ENCODE measurements around the gene VN1R5.
"Not testable (repeated sequence)": the region's sequence is repeated elsewhere in the genome, so short reads cannot be mapped to it uniquely, and the experiment has no call there.

The VN1R5 gene

DNA sequence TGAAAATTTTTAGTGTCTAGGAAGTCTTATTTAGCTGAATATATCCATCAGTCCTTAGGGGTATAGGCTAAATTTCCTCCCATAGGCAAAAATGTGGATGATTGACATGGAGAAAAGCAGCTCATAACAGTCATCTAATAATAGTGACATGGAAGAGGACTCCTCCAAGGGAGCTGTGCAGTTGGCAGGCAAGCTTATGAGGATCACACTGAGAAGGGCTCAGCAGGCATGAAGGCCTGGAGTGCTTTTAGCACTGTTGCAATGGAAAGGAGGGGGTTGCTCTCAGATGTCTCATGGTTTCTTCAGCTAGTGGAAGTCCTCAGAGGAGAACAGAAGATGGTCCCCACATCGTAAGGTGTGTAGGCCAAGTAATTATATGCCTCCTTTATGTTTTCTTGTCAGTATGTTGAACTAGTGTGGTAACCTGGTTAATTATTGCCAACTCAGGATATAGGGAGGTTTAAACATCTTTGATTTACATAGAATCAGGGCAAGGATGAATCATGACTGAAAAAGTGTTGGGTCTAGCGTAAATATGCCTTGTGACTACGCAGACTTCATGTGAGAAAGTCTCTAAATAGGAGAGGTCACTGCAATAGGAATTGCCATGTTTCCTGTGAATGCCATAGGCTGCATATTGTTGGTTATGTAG lies 18.9 kb downstream of the VN1R5 start:
- no peak for DNase-seq

- DNase-seq, result no peak
These were observed 21.3 kb downstream of the VN1R5 start for GRCh38 chr1:247277191-247277590.

GRCh38 chr1:247281001-247281574 lies 25.2 kb downstream of the VN1R5 start:
- DNase-seq, result no peak

DNA sequence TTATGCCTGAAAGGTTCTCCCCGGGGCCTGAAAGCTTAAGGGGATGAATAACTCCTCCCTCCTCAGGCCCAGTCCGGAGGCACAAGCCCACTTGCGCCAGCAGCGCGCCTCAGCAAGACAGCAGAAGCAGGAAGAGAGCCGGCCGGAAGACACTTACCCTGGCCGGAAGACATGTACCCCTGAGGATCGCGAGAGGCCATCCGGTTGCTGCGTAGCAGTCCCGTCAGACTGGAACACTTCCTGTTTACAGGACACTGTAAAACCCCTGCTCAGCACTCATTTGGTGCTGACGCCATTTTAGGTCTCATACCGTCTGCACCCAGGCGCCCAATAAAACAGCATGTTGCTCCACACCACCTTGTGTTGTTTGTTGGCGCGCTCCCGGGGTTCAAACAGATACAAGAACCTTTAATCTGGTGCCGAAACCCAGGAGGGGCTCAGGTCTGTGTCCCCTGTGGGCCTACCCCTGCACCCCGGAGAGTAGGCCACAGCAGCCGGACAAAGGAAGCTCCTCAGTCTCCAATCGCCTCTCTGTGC lies 30.3 kb downstream of the VN1R5 start:
- no peak for DNase-seq

DNA sequence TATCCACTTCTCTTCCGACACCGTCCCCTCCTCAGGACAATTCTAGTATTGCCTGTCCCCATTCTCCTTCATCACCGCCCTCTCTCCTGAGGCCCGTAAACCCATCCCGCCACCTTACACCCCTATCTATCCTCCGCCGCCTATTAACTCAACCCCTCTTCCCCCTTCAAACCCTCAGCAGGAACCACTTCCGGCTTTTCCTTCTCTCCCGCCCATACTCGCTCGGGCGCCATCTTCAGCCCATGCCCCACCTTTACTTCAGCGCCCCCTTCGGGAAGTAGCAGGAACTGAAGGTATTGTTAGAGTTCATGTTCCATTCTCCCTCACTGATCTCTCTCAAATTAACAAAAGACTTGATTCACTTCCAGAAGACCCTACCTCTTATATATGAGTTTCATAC lies 31.6 kb downstream of the VN1R5 start:
- DNase-seq, result no peak

DNA sequence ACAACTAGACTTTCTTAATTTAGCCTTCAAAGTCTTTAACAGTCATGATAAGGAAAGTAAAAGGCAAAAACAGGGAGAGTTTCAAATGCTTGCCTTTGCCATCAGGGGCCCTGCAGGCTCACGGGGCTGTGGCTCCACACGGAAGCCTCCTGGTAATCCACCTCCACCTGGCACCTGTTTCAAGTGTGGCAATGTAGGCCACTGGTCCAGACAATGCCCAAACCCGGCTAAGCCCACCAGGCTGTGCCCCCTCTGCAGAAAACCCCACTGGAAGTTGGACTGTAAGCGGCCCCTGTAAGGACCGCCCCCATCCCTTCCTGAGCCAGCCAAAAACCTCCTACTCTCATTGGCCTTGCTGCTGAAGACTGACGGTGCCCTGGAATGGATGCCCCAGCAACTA lies 32.5 kb downstream of the VN1R5 start:
- DNase-seq, result no peak

DNA sequence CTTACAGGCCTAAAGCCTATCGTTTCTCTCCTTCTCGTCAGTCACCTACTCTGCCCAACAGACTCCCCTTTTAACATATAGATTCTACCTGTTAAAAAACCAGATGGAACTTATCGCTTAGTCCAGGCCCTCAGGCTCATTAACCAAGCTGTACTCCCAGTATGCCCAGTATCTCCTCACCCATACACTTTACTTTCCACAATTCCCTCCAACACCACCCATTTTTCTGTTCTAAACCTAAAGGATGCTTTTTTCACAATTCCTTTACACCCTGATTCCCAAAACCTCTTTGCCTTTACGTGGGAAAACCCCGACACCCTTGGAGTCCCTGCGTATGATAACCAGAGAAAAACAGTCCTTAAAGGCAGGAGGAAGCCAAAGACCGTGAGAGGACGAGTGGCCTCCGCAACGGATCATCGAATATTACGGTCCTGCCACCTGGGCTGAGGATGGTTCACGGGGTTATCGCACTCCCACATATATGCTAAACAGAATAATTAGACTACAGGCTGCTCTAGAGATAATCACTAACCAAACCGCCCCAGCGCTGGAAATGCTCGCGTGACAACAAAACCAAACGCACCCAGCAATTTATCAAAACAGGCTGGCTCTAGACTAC lies 33.5 kb downstream of the VN1R5 start:
- DNase-seq, result not testable (repeated sequence)

DNA sequence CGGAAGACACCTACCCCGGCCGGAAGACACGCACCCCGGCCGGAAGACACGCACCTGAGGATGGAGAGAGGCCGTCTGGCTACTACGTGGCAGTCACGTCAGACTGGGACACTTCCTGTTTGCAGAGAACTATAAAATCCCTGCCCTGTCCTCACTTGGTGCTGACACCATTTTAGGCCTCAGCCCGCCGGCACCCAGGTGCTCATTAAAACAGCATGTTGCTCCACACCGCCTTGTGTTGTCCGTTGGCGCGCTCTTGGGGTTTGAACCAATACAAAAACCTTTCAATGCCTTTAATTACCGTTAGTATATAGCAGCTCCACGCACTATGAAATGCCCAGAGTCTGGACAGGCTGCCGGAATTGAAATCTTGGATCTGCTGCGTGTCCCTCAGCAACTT lies 34.7 kb downstream of the VN1R5 start:
- no peak for DNase-seq

DNA sequence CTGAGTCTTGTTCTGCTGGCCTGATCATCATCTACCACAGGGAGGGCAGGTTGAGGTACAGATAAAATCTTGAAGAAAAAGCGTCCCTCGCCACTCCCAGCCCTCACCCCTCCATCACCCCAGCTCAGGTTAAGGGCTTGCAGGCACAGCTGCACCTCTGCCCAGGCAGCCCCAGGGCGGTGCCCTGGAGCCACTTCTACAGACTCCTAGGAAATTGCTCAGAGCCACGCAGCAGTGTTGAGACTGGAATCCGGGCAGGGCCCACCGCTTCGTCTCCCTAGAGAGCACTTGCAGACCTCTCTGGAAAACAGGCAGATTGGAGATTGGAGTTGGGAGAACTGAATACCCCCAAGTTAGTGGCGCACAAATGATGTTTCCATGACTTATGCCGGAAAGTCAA lies 35.3 kb downstream of the VN1R5 start:
- DNase-seq, result no peak

- DNase-seq, result no peak
These were observed 36.1 kb downstream of the VN1R5 start for GRCh38 chr1:247291833-247292561.

DNA sequence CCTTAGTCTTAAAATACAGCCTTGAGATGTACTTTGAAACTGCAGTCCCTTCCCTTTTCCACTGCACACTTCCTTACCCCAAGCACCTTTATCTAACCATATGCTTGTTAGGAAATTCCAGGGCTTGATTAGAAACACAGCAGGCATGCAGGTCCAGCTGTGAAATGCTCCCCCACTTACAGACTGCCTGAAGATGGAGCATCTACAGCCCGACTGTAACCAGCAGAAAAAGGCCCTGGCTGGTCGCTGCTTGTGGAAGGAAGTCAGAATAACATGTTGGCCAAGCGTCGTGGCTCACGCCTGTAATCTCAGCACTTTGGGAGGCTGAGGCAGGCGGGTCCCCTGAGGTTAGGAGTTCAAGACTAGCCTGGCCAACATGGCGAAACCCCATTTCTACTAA lies 37.2 kb downstream of the VN1R5 start:
- DNase-seq, result no peak

- no peak for DNase-seq
These were observed 38.4 kb downstream of the VN1R5 start for GRCh38 chr1:247294282-247294681.

GRCh38 chr1:247295274-247295684 lies 39.4 kb downstream of the VN1R5 start:
- no peak for DNase-seq

GRCh38 chr1:247295746-247296145 lies 39.9 kb downstream of the VN1R5 start:
- no peak for DNase-seq

DNA sequence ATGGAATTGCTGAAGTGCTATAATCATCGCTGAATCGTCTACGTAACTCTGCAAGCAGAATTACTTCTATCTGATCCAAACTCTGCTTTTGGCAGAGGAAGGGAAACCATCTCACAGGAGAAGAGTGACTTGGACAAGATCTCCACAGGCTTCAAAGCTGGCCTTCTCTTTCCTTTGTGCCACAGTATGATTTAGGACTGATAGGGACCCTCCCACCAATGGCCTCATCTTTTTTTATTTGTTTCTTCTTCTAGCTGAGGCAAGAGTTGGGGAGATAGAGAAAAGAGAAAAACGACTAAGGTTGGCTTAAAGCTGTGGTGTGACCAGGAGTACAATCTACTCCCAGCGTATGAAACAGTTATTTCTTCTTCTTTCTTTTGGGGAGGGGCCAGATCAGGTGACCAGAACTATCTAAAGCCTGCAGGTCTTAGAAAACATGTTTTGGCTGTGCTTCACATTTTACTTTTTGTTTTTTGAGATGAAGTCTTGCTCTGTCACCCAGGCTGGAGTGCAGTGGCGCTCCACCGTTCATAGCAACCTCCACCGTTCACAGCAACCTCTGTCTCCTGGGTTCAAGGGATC lies 40.8 kb downstream of the VN1R5 start:
- no peak for DNase-seq

- DNase-seq, result no peak
These were observed 41.6 kb downstream of the VN1R5 start for GRCh38 chr1:247297263-247298123.

DNA sequence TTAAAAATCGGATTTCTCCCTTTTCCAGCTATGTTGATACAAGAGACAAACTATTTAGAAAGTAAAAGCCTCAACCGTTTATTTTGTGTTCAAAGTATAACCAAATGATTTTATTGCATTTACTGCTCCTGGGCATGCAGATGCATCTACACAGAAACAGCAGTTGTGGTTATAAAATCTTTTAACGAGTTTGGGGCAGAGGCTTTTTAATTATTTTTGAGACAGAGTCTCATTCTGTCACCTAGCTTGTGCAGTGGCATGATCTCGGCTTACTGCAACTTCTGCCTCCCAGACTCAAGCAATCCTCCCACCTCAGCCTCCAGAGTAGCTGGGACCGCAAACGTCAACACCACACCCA lies 42.2 kb downstream of the VN1R5 start:
- no peak for DNase-seq

DNA sequence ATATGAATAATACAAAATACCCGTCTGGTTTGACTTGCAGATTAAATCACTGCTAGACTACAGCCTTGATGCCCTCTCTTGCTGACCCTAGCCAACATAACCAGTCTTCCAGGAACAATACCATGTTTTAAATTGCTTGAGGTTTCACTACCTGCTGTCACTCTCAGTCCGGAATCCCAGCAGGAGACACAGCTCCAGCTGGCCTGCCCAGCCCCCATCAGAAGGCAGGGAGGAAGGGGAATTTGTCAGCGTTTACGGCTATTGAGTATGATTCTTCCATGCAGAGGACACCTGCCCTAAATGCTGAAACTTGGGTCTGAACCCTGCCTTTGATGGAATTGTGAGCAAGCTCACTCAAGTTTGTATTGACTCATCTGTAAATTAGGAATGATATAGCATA lies 42.8 kb downstream of the VN1R5 start:
- DNase-seq, result no peak

GRCh38 chr1:247299723-247300381 lies 44.0 kb downstream of the VN1R5 start:
- DNase-seq, result no peak

DNA sequence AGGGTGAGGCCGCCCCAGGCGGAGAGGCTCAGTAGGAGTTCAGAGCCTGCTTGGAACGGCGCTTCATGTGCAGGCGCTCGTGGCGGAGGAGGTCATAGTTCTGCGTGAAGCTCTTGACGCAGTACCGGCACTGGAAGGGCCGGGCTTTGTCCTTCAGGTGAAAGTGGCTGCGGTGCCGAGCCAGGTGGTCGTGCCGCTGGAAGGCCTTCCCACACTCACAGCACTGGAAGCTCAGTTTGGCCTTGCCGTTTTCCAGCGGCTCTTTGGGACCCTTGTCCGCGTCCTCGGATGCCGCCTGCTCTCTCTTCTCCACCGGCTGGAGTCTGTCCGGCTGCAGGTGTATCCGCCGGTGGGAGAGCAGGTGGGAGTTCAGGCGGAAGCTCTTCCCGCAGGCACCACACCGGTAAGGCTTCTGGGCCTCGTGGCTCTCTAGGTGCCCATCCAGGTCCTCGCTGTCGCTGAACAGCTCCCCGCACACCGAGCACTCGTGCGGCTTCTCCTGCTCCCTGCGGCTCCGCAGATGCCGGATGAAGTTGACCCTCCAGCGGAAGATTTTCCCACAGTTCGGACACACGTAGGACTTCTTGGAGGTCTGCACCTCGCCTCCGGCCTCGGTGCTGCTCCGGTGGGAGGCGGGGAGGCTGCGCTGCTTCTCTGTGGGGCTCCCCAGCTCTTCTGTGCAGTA lies 44.8 kb downstream of the VN1R5 start:
- no peak for DNase-seq

GRCh38 chr1:247301176-247301540 lies 45.3 kb downstream of the VN1R5 start:
- no peak for DNase-seq

Data from NCI-H524 (cell line).